ENCODE measurements around the gene TMEM167B. TPM values are rescaled to one million over a fixed set of nuclear protein-coding genes. Genes with fewer than 3 reads are reported as not detected.
A peak's percentile ranks its signal among the peaks of the same experiment; 100 is the strongest.

Gene TMEM167B
- polyA plus RNA-seq, 4 donors = 34.6 to 45.0 (median 39.0) TPM

DNA sequence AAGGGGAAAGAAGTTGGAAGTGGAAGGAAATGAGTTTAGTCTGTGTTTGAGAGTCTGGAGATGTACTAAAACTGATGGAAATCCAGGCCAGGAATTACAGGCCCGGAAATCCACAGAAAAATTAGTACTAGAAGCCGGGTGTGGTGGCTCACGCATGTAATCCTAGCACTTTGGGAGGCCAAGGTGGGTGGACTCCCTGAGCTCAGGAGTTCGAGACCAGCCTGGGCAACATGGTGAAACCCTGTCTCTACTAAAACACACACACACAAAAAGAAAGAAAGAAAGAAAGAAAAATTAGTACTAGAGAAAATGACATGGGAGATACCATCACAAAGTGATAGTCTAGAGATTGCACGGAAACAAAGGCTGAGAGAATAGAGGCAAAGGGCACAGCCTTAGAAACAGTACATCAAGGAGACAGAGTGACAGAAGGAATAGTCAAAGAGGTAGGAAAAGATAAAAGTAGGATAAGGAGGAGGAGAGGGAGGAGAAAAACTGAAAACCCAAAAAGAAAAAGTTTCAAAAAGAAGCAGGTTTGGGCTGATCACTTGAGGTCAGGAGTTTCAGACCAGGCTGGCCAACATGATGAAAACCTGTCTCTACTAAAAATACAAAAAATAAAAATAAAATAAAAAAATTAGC, 10.0 kb upstream of the TMEM167B start:
- no peak for DNase-seq (ENCODE audit: low read depth in 4 of 4, low spot score in 2 of 4)

DNA sequence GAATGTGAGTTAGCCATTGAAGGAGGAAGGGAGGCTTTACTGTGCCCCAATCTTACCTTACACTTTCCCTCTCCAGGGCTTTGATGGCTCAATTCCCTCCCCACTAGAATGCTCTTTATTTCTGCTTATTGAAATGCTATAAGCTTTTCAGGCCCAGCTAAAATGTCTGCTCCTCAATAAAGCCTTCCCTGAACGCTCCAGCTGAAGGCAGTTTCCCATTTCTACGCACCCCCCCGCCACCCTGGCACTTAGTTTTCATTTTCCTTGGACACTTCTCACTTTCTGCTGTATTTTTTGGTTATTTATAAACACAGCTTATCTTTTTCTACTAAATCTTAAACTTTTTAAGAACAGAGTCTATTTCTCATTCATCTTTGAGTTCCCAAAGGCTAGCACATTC, 7.1 kb upstream of the TMEM167B start:
- no peak for DNase-seq (ENCODE audit: low read depth in 4 of 4, low spot score in 2 of 4)

DNA sequence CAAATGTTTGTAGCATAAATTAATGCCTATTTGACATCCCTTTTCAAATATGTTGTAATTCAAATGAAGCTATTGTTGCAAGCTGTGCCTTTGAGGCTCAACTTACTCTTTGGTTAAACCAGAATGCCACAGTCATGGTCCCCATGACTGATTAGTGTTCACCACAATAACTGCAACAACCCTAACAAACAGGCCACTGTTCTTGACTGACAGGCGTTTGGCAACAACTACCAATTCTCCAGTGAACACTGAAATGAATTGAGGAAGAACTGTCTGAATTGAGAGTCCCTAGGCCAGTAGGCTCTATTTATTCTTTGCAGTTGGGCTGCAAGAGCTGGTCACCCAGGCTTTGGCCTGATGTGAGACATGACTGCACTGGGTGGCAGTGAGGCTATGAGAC, 6.6 kb upstream of the TMEM167B start:
- no peak for DNase-seq (ENCODE audit: low read depth in 4 of 4, low spot score in 2 of 4)

DNA sequence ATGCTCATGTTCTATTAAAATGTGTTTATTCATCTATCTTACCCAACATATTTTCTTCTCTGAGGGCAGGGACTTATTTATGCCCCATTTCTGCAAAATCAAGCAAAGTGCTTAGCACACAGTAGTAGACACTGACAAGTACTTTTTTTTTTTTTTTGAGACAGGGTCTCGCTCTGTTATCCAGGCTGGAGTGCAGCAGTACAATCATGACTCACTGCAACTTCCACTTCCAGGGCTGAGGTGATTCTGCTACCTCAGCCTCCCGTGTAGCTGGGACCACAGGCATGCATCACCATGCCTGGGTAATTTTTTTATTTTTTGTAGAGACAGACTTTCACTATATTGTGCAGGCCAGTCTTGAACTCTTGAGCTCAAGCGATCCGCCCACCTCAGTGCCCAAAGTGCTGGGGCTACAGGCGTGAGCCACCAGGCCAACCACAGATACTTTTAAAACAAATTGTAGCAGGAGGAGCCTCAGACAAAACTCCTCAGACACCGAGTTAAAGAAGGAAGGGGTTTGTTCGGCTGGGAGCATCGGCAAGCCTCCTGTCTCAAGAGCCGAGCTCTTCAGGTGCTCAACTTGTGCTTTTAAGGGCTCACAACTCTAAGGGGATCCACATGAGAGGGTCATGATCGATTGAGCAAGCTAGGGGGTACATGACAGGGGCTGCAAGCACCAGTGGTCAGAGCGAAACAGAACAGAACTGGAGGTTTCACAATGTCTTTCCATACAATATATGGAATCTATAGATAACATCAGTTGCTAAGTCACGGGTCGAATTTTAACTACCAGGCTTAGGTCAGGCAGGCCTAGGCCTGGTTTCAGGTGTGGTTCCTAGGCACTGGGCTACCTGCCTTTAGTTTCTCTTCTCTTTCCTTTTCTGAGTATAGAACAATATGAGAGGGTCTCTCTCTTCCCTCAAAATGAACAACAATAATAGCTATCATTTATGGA, 5.7 kb upstream of the TMEM167B start:
- DNase-seq (ENCODE audit: low read depth in 4 of 4, low spot score in 2 of 4) = no peak

DNA sequence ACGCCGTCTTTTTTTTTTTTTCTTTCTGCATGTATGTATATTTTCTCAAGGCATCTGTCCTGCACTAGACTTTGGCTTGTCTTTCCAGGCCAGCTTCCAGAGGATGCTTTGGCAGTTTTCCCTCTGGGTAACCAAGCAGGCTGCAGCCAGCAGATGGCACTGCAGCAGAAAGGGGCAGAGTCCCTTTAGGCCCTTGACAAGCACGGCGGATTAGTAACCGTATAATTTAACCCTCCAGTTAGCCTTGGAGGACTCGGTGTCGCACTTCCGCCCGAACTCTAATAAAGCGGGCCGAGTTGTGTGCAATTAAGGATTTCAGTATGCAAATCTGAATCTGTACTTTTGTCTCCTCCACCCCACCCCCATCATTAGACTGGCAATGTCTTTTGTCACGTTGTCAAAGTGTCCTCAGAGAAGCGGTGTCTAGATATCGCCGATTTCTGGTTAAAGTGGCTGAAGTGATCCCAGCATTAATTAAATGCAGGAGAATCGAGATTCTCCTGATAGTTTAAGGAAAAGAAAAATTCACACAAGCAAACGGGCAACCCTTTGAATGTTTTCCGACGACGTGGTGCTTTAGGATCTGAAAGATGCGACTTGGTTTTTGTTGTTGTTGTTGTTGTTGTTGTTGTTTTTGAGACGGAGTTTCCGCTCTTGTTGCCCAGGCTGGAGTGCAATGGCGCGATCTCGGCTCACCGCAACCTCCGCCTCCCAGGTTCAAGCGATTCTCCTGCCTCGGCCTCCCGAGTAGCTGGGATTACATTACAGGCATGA, 1.1 kb upstream of the TMEM167B start:
- no peak for DNase-seq (ENCODE audit: low read depth in 4 of 4, low spot score in 2 of 4)

DNA sequence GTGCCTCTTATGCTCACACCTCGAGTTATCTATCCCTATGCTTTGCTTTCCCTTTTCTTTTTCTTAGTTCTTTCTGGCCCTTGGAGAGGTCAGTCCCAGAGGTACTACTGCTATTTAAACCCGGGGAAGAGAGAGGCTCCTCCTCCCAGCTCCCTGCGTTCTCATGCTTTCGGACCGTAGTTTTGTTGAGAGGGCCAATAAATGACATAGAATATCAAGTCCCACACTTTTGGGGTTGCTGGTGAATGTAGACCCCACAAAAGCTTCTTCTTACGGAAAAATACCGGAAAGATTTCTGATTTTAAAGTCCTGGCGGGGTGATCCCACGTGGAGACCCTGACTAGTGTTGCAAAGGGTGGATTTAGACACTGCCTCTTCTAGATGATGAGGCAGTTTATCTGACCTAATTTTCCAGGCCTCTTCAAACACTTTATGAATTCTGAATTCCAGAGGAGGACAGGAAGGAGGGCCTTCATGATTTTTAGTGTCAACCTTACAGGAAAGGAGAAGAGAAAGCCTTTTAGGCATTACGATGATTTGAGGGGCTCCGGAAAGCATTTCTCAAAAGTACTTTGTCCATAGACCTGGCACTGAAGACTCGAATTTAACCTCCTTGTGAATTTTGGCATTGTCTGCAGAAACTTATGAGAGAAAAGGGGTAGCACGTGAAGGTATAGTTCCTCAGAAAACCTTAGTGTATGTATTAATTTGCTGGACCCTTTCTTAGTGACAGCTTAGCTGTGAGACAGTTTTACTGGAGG, 694 bp downstream of the TMEM167B start:
- no peak for DNase-seq (ENCODE audit: low read depth in 4 of 4, low spot score in 2 of 4)

DNA sequence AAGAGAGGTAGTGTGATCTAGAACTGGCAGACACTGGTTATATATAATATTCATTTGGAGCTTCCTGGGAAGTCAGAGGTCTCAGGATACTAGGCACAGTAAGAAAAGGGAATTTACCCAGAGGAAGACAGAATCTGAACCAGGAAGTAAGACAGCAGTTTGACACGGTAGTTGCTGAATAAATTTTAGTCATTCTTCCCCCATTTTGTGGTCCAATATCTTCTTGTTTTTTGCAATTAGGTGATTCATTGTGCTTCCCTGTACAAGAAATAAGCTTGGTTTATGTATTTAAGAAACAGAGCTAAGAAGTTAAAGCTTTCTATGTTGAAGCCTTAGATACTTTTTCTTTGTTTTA, 1.3 kb downstream of the TMEM167B start:
- DNase-seq (ENCODE audit: low read depth in 4 of 4, low spot score in 2 of 4) = no peak

DNA sequence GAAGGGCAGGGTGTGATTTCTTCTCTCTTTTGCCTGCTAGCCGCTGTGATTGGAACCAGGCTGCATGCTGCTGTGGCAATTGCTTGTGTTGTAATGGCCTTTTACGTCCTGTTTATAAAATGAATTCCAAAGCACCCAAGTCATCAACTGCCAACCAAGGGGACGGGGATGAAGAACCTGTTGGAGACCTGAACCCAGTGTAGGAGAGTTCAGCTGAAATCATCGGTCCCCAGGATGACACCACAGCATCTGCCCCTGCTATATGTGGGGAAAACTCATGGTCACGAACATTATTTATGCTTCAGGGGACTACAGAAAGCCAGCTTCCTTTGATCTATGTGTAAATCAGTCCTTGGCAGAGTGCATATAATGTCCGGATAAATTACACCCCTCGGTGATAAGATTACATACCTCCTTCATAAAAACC, 3.8 kb downstream of the TMEM167B start:
- DNase-seq (ENCODE audit: low read depth in 4 of 4, low spot score in 2 of 4) = no peak

DNA sequence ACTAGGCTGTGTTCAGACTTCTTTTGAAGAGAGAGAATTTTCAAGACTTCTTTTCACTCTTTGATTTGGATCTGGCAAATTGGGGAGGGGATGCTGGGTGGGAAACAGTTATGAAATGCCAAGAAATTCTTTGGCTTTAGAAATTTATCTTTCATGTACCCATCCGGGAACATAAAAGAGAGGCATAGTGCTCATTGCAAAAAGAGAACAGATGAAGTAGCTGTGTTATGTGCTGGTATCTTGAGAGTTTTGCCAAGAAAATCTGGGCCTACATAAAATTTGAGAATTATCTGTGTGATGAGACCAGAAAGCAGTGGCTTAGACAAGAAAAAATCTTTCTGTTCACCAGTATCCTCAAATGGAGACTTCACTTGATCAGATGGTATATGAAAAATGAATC, 4.3 kb downstream of the TMEM167B start:
- DNase-seq (ENCODE audit: low read depth in 4 of 4, low spot score in 2 of 4) = no peak

DNA sequence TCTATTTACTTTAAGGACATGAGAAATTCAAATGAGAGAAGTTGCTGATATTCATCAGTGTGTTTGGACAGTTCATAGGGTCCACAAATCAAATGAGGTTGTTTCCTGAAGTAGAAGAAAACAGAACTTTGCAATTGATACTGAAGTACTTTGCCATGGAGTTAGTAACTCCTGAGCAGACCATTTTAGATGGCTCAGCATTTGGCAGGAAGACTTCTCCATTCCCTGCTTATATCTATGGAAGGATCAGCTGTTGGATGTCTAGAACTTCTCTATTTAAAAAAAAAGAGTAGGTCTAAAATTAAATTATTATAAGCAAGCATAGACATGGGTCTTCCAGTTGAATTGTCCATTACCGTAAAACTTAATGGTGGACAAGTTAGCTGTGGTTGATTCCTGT, 5.1 kb downstream of the TMEM167B start:
- no peak for DNase-seq (ENCODE audit: low read depth in 4 of 4, low spot score in 2 of 4)

DNA sequence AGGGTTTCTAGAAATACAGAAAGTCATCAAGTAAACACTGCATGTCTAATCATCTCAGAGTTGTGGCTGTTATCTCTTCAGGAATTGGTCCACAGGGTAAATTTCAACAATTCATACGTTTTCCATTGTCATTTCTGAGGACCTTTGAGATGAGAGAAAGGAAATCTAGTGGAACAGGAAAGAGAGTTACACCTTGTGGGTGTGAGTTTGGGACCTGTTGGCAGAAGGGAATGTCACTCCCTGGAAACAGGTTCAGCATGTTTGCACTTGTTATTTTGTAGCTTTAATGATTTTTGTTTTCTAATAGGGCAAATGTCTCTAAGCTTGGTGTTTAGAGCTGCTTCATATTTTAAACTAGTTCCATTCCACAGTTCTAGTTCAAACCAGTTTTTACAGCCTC, 5.6 kb downstream of the TMEM167B start:
- DNase-seq (ENCODE audit: low read depth in 4 of 4, low spot score in 2 of 4) = no peak

DNA sequence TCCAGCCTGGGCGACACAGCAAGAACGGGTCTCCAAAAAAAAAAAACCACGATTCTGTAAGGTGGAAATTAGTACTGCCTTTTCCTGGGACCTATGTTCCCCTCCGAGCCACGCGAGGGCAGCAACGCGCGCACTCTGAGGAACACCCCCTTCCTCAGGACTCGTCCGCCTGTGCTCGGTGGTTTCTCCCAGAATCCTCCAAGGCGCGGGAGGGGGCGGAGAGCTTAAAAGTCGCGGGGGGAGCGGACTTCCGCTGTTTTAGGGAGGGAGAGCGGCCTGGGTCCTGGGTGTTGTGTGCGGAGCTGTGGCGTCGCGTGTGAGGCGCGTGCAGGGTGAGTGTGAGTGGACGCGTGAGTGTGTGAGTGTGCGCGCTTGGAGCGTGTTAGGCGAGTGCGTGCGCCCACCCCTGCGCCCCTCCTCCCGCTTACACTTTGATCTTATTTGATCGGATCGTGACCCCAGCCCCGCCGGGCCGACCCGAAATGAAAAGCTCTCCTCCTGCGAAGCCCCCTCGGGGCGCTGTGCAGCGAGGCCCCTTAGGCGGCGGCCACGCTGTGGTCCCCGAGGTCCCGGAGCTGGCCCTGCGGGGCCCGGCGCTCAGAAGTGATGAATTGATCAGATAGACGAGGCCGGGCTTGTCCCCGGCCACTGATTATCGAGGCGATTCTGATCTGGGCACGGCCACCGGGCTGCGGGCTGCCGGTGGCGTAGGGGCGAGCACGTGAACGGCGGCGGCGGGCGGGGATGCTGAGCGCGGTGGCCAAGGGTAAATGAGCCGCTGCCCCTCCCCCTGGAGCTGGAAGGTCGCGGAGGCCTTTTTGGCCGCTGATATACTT, 9.6 kb downstream of the TMEM167B start:
- DNase-seq (ENCODE audit: low read depth in 4 of 4, low spot score in 2 of 4) = peak; percentile 82 to 97 (median 90)

DNA sequence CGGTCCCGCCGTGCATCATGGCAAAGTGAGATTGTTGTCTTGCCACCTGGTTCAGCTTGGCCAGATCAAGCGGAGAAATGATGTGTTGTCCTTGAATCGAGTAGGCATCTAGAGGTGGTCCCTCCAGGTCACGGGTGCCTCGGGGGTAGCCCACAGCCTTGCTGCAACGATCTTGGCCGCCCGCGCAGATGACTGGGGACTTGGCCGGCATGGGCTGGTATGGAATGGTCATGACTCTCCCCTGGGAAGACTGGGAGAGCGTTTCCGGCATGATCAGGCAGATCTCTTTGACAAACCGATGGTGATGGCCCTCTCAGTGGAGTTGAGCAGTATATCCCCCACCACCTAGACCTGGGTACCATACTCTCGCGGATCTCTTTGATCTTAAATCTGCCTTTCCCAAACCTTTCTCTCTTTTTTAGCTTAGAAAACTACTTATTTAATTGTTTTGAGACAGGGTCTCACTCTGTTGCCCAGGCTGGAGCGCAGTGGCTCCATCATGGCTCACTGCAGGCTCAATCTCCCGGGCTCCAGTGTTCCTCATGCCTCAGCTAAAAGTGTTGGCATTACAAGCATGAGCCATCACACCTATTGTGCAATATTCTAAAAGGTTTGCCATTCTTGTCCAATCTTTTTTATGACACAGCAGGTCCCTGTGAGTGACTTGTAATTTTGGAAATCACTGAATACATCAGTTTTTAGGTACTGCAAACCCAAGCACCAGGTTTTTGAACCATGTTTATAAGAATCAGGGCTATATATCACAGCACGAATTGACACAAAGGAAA, 14.0 kb downstream of the TMEM167B start:
- DNase-seq (ENCODE audit: low read depth in 4 of 4, low spot score in 2 of 4) = no peak

DNA sequence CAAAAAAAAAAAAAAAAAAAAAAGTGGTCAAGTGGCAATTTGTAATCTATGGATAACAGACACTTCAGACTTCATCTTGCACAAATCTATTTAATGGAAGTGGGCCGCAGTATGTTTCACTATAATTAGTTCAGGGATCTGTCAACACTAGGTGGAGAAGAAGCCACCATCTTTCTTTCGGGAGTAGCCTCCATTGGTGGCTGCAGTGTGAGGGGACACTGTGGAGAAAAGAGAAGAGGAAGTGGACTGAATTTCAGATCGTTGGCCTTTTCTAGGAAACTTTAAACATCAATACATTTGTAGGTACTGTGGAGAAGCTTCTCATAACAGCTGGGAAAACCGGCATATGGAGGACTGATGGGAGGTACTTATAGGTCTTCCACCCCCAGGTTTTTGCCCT, 15.3 kb downstream of the TMEM167B start:
- DNase-seq (ENCODE audit: low read depth in 4 of 4, low spot score in 2 of 4) = no peak

DNA sequence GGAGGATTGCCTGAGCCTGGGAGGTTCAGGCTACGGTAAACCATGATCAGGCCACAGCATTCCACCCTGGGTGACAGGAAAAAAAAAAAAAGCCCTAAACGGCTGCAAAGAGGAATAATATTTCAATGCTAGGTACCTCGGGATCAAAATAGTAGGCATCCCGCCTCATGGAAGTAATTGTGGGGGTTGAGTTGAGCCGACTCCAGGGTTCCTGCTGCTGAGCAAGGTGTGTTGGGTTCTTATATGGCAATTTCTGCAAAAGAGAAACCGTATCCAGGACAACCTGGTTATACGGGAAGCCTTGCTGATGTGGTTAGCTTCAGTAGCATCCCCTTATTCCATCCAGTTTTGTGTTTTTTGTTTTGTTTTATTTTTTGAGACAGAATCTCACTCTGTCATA, 17.2 kb downstream of the TMEM167B start:
- DNase-seq (ENCODE audit: low read depth in 4 of 4, low spot score in 2 of 4) = no peak

DNA sequence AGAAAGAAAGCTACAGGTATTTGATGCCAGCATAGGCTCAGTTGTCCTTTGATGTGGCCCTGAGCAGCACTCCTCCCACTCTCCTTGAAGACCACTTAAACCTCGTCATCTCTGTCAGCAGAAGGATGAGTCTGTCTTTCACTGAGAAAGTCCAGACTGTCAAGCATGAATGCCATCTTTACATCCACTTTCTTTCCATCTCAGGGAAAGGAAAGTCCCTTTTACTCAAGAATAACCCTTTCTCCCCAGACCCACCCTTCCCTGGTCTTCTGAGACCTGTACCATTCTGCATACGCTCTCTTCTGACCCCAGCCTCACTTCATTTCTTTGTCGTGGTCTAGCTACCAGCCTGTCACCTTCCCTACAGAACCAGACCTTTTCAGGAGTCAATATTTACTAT, 19.3 kb downstream of the TMEM167B start:
- no peak for DNase-seq (ENCODE audit: low read depth in 4 of 4, low spot score in 2 of 4)

DNA sequence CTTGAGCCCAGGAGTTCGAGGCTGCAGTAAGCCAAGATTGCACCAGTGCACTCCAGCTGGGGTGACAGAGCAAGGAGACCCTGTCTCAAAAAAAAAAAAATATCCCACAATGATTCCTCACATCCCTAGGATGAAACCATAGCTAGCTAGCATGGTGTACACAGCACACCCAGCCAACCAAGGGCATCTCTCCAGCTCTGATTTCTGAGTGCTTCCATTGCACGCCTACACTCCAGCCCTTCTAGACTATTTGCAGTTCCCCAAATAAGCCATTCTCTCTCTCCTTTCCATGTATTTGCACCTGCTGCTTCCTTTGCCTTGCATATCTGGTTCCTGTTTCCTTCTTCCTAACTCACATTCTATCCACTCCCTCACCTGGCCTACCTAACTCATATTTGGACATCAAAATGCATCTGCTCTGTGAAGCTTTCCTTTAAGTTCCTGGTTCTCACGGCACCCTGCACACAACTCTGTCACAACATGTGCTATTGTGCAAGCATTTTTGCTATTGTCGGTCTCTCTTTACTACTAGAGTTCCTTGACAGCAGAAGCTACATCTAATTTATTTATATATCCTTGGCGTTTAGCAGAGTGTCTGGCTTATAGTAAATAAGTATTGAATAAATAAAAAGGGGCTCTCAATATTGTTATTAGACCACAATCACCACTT, 21.0 kb downstream of the TMEM167B start:
- no peak for DNase-seq (ENCODE audit: low read depth in 4 of 4, low spot score in 2 of 4)

DNA sequence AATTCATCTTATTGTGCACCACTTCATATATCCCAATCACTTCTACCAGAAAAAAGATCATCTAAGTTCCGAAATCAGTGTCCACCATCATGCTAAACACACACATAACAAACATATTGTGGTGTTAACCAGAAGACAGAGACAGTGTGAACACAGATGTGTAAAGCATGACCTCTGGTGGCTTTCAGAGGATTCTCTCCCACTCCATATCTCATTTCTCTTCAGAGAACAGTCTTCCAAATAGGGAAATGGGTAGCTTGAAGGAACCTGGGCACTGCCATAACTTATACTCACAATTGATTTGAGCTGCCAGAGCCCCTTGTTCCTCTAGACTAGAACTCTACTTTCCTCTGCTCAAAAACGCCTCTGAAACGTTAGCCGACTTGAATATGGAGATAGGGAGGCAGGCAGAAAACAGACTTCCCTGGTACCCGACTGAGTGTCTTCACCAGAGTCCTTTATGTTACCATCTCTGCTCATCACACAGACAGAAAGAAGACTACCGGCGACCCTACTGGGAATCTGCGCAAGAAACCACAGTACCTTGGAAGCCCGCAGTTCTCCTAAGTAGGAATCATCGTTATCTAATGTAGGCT, 21.6 kb downstream of the TMEM167B start:
- no peak for DNase-seq (ENCODE audit: low read depth in 4 of 4, low spot score in 2 of 4)
